LNCaP clone FGC (cell line): ENCODE results near the gene NEK5.
"Not testable (repeated sequence)": the region's sequence is repeated elsewhere in the genome, so short reads cannot be mapped to it uniquely, and the experiment has no call there.

ENCODE experiments used
- DNase-seq: peaks from one replicate; pipeline ENCODE4 v3.0.0-alpha.2; 2011; ENCODE audit warnings: low read depth
- H3K4me3 ChIP-seq: 2 replicates; pipeline ENCODE4 v1.5.1; 2011; ENCODE audit warnings: mild to moderate bottlenecking, low read depth, low read length, control low read depth
- TF ChIP-seq, protein P1 (sequence below): IDR thresholded peaks from 2 replicates; pipeline ENCODE4 v1.5.1; 2012; ENCODE audit warnings: mild to moderate bottlenecking; ENCODE audit not compliant: control insufficient read depth, insufficient read depth; ENCODE audit errors: extremely low read depth

NEK5 gene

GRCh38 chr13:52070929-52071523 lies 57.8 kb downstream of the NEK5 start:
- TF ChIP-seq, protein P1, sequence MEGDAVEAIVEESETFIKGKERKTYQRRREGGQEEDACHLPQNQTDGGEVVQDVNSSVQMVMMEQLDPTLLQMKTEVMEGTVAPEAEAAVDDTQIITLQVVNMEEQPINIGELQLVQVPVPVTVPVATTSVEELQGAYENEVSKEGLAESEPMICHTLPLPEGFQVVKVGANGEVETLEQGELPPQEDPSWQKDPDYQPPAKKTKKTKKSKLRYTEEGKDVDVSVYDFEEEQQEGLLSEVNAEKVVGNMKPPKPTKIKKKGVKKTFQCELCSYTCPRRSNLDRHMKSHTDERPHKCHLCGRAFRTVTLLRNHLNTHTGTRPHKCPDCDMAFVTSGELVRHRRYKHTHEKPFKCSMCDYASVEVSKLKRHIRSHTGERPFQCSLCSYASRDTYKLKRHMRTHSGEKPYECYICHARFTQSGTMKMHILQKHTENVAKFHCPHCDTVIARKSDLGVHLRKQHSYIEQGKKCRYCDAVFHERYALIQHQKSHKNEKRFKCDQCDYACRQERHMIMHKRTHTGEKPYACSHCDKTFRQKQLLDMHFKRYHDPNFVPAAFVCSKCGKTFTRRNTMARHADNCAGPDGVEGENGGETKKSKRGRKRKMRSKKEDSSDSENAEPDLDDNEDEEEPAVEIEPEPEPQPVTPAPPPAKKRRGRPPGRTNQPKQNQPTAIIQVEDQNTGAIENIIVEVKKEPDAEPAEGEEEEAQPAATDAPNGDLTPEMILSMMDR, result 0 out of 2 replicates have a peak, but pooled peaks have one; percentile 6
- no peak overlapping the region for H3K4me3 ChIP-seq
- DNase-seq, result no peak

- TF ChIP-seq, protein P1, result no peak
- no peak for DNase-seq
- H3K4me3 ChIP-seq, result no peak overlapping the region
Observed at GRCh38 chr13:52067237-52067636, 61.6 kb downstream of the NEK5 start.

DNA sequence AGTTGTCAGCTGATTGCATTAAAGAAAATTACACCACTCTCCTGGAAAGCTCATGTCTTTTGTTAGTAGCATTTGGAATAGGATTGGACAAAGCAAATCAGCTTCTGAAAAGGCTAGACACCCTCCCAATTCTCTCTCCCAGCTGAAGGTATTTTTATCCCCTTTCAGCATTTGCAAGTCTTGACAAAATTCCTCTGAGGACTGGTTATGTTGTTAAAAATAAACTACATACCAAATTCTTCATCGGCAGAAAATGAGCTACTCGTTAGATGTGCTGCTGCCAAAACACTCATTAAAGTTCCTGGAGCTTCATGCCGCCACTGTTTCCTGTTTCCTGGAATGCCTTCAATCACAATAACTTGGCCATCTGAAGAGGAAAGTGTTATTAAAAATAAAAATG lies 67.3 kb downstream of the NEK5 start:
- TF ChIP-seq, protein P1, result no peak
- H3K4me3 ChIP-seq, result no peak overlapping the region
- no peak for DNase-seq

DNA sequence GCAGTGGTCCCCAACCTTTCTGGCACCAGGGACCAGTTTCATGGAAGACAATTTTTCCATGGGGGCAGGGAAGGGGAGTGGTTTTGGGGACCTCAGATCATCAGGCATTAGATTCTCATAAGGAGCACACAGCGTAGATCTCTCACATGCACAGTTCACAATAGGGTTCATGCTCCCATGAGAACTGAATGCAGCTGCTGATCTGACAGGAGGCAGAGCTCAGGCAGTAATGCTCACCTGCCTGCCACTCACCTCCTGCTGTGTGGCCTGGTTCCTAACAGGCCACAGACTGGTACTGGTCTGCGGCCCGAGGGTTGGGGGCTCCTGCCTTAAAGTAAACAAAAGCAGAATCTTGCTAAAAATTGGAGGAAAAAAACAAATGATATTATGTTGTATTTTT lies 67.8 kb downstream of the NEK5 start:
- not testable (repeated sequence) for DNase-seq, H3K4me3 ChIP-seq

DNA sequence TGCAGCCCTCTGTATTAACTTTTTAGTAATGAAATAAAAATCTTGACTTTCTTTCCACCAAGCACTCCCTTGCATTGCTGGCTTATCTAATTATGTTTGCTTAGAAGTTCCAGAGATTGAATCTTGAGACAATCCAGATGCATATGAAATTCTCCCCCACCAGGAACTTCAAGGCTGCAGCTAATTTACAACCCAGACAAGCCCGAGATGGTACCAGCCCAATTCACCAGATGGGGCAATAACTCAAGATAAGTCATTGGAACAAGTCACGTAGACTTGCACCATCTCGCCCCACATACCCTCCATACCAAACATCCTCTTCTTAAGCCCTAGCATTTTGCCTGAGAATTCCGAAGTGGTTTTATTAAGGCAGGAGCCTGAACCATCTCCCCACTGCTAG lies 75.4 kb downstream of the NEK5 start:
- TF ChIP-seq, protein P1, result no peak
- no peak overlapping the region for H3K4me3 ChIP-seq
- no peak for DNase-seq

DNA sequence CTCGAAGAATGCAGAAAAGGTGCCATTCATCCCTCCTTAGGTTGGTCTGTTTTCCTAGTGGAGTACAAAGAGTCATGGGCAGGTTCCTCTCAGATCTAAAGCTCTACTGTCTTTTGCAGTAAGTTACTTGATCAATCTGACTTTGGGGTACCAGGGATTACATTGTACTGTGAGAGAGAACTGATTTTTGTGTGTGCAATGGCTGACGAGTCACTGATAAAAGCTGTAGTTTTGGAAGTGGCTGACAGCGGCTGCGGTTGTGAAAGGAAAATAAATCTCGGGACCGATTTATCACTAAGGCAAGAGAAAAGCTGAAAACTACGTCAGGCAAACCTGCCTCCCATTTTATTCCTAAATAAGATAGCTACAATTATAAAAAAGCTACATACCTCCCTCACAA lies 77.5 kb downstream of the NEK5 start:
- DNase-seq, result no peak
- H3K4me3 ChIP-seq, result no peak overlapping the region
- TF ChIP-seq, protein P1, result no peak

DNA sequence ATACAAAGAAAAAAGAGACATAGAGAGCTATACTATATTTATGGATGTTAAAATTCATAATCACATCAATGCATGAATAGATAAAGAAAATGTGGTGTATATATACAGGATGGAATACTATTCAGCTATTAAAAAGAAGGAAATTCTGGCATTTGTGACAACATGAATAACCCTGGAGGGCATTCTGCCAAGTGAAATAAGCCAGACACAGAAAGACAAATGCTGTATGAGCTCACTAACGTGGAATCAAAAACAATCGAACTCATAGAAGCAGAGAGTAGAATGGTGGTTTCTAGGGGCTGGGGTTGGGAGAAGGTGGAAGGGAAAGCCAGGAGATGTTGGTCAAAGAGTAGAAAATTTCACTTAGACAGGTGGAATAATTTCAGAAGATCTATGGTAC lies 80.4 kb downstream of the NEK5 start:
- TF ChIP-seq, protein P1, result no peak
- H3K4me3 ChIP-seq, result no peak overlapping the region
- no peak for DNase-seq
